GM23338 (cell line): ENCODE measurements around the gene GPX7. TPM values are rescaled to one million over a fixed set of nuclear protein-coding genes. Genes with fewer than 3 reads are reported as not detected.

Source experiments
- ATAC-seq: fragments of 200-7000 bp; cut with Tn5 transposase; 3 replicates; pipeline ENCODE4 v1.9.1; 2020
- DNase-seq: peaks from one replicate; pipeline ENCODE4 v3.0.0-alpha.2; 2015; ENCODE audit warnings: low spot score
- H2AFZ ChIP-seq: fragments of 200-600 bp; sonication (generic); 2 replicates; pipeline ENCODE4 v1.8.0; 2016; ENCODE audit warnings: antibody characterized with exemption, mild to moderate bottlenecking, moderate library complexity
- H3F3A ChIP-seq: fragments of 200-600 bp; sonication (generic); replicated peaks from 2 replicates; pipeline ENCODE4 v1.8.0; 2017; ENCODE audit warnings: antibody characterized with exemption, mixed run types, low read depth
- H3K27ac ChIP-seq: fragments of 200-600 bp; sonication (generic); 2 replicates; pipeline ENCODE4 v1.6.1; 2016; ENCODE audit warnings: low read depth
- H3K27me3 ChIP-seq: fragments of 200-600 bp; sonication (generic); 2 replicates; pipeline ENCODE4 v1.8.0; 2016; ENCODE audit warnings: mild to moderate bottlenecking, mixed run types, moderate library complexity; ENCODE audit not compliant: insufficient read depth
- H3K36me3 ChIP-seq: fragments of 200-600 bp; sonication (generic); 2 replicates; pipeline ENCODE4 v1.8.0; 2016; ENCODE audit warnings: mild to moderate bottlenecking; ENCODE audit not compliant: insufficient read depth
- H3K4me1 ChIP-seq: fragments of 200-600 bp; sonication (generic); 2 replicates; pipeline ENCODE4 v1.8.0; 2016; ENCODE audit warnings: mild to moderate bottlenecking, moderate library complexity; ENCODE audit not compliant: insufficient read depth
- H3K4me2 ChIP-seq: fragments of 200-600 bp; sonication (generic); 2 replicates; pipeline ENCODE4 v1.7.1; 2017; ENCODE audit warnings: mixed run types
- H3K4me3 ChIP-seq: fragments of 200-600 bp; sonication (generic); 2 replicates; pipeline ENCODE4 v1.6.1; 2016; ENCODE audit warnings: mixed run types
- H3K79me2 ChIP-seq: fragments of 200-600 bp; sonication (generic); replicated peaks from 2 replicates; pipeline ENCODE4 v1.8.0; 2017; ENCODE audit warnings: mild to moderate bottlenecking; ENCODE audit not compliant: insufficient read depth
- H3K9me2 ChIP-seq: fragments of 200-600 bp; sonication (generic); 2 replicates; pipeline ENCODE4 v1.8.0; 2017; ENCODE audit not compliant: insufficient read depth
- H4K20me1 ChIP-seq: fragments of 200-600 bp; sonication (generic); replicated peaks from 2 replicates; pipeline ENCODE4 v1.8.0; 2017; ENCODE audit warnings: mild to moderate bottlenecking; ENCODE audit not compliant: insufficient read depth
- H3K27ac Mint-ChIP-seq: 2 replicates; pipeline ENCODE4 v1.8.0; 2020; ENCODE audit warnings: inconsistent platforms, mild to moderate bottlenecking, moderate library complexity, mixed read lengths
- H3K27me3 Mint-ChIP-seq: 3 replicates; pipeline ENCODE4 v1.8.0; 2022; ENCODE audit warnings: low read depth, mild to moderate bottlenecking, moderate library complexity, mixed read lengths, inconsistent platforms; ENCODE audit not compliant: insufficient read depth, poor library complexity
- H3K36me3 Mint-ChIP-seq: 3 replicates; pipeline ENCODE4 v1.8.0; 2021; ENCODE audit warnings: low read depth, mild to moderate bottlenecking, inconsistent platforms, moderate library complexity, mixed read lengths
- H3K4me1 Mint-ChIP-seq: 3 replicates; pipeline ENCODE4 v1.8.0; 2020; ENCODE audit warnings: mild to moderate bottlenecking, inconsistent platforms, mixed read lengths
- H3K4me3 Mint-ChIP-seq: 3 replicates; pipeline ENCODE4 v1.8.0; 2021; ENCODE audit warnings: moderate library complexity, mild to moderate bottlenecking, inconsistent platforms, mixed read lengths
- H3K9me3 Mint-ChIP-seq: 3 replicates; pipeline ENCODE4 v1.8.0; 2020; ENCODE audit warnings: moderate library complexity, mild to moderate bottlenecking, inconsistent platforms, mixed read lengths
- CREB1 ChIP-seq: fragments of 250-450 bp; sonication (Bioruptor Pico); IDR thresholded peaks from 2 replicates; pipeline ENCODE4 v1.5.0; 2020; ENCODE audit warnings: low read depth, mild to moderate bottlenecking, moderate library complexity
- JUNB ChIP-seq: IDR thresholded peaks from one replicate; pipeline ENCODE4 v1.6.1; 2016; ENCODE audit warnings: antibody characterized with exemption; ENCODE audit not compliant: unreplicated experiment
- STAT1 ChIP-seq: IDR thresholded peaks from one replicate; pipeline ENCODE4 v1.6.1; 2016; ENCODE audit warnings: antibody characterized with exemption; ENCODE audit not compliant: unreplicated experiment
- ZNF114 ChIP-seq: fragments of 250-450 bp; sonication (Bioruptor Pico); IDR thresholded peaks from 2 replicates; pipeline ENCODE4 v1.5.0; 2020; ENCODE audit warnings: mild to moderate bottlenecking, moderate library complexity
- ZNF331 ChIP-seq: fragments of 250-450 bp; sonication (Bioruptor Pico); IDR thresholded peaks from 2 replicates; pipeline ENCODE4 v1.5.0; 2020; ENCODE audit warnings: low read depth, mild to moderate bottlenecking, moderate library complexity
- polyA plus RNA-seq: library from polyadenylated mRNA; unstranded; fragments of >200 nt; fragmentation: Nextera tagmentation; extraction: Ambion mirVana; gene quantifications from 2 replicates; pipeline ENCODE4 v1.2.1, GENCODE V29; 2016
- total RNA-seq: library from RNA; depleted of rRNA; stranded (reverse); fragments of >200 nt; shearing (Covaris generic); gene quantifications from 2 replicates; pipeline ENCODE4 v1.2.3, GENCODE V29; 2014
- TF ChIP-seq, protein P1 (sequence below): IDR thresholded peaks from one replicate; pipeline ENCODE4 v1.6.1; 2018; ENCODE audit warnings: antibody characterized with exemption; ENCODE audit not compliant: unreplicated experiment
- TF ChIP-seq, protein P2 (sequence below): fragments of 250-450 bp; sonication (Bioruptor Pico); IDR thresholded peaks from 2 replicates; pipeline ENCODE4 v1.5.0; 2020; ENCODE audit warnings: mild to moderate bottlenecking, moderate library complexity

Gene GPX7
- total and polyA plus RNA-seq, 2 experiments from 2014 or later, result 12.8 to 20.9 TPM

DNA sequence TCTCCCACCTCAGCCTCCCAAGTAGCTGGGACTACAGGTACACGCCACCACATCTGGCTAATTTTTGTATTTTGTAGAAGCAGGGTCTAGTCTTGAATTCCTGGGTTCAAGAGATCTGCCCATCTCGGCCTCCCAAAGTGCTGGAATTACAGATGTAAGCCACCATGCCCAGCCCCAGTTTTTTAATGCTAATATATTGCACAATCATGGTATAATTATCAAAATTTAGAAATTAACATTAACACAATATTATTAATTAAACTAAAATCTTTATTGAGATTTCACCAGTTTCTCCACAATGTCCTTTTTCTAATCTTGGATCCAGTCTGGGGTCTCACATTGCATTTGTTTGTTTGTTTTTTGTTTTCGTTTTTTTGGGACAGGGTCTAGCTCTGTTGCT is 21.9 kb upstream of the GPX7 start:
- Histone ChIP-seq H3F3A (no peaks in the 10 kb centered on the region), H3K4me3 (no peak overlapping the region), H3K4me1 (no peaks in the 10 kb centered on the region), H3K36me3 (no peaks in the 10 kb centered on the region), H3K27me3 (no peaks in the 10 kb centered on the region), H3K27ac (no peak overlapping the region), H3K9me2 (no peaks in the 10 kb centered on the region), H2AFZ (no peak overlapping the region), H4K20me1 (no peaks in the 10 kb centered on the region; the same call in 1 of the 2 replicates), H3K4me2 (no peak overlapping the region), H3K79me2 (no peaks in the 10 kb centered on the region)
- no peaks in the 10 kb centered on the region for H3K36me3 Mint-ChIP-seq
- no peak overlapping the region for H3K4me3 Mint-ChIP-seq
- TF ChIP-seq JUNB, result no peak
- TF ChIP-seq, protein P1, sequence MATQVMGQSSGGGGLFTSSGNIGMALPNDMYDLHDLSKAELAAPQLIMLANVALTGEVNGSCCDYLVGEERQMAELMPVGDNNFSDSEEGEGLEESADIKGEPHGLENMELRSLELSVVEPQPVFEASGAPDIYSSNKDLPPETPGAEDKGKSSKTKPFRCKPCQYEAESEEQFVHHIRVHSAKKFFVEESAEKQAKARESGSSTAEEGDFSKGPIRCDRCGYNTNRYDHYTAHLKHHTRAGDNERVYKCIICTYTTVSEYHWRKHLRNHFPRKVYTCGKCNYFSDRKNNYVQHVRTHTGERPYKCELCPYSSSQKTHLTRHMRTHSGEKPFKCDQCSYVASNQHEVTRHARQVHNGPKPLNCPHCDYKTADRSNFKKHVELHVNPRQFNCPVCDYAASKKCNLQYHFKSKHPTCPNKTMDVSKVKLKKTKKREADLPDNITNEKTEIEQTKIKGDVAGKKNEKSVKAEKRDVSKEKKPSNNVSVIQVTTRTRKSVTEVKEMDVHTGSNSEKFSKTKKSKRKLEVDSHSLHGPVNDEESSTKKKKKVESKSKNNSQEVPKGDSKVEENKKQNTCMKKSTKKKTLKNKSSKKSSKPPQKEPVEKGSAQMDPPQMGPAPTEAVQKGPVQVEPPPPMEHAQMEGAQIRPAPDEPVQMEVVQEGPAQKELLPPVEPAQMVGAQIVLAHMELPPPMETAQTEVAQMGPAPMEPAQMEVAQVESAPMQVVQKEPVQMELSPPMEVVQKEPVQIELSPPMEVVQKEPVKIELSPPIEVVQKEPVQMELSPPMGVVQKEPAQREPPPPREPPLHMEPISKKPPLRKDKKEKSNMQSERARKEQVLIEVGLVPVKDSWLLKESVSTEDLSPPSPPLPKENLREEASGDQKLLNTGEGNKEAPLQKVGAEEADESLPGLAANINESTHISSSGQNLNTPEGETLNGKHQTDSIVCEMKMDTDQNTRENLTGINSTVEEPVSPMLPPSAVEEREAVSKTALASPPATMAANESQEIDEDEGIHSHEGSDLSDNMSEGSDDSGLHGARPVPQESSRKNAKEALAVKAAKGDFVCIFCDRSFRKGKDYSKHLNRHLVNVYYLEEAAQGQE, result no peak
- TF ChIP-seq STAT1, result no peak
- no peaks in the 10 kb centered on the region for H3K27me3 Mint-ChIP-seq
- no peak for DNase-seq
- H3K9me3 Mint-ChIP-seq, result no peaks in the 10 kb centered on the region
- no peak overlapping the region for H3K27ac Mint-ChIP-seq
- ATAC-seq, result no peak
- H3K4me1 Mint-ChIP-seq, result no peaks in the 10 kb centered on the region

DNA sequence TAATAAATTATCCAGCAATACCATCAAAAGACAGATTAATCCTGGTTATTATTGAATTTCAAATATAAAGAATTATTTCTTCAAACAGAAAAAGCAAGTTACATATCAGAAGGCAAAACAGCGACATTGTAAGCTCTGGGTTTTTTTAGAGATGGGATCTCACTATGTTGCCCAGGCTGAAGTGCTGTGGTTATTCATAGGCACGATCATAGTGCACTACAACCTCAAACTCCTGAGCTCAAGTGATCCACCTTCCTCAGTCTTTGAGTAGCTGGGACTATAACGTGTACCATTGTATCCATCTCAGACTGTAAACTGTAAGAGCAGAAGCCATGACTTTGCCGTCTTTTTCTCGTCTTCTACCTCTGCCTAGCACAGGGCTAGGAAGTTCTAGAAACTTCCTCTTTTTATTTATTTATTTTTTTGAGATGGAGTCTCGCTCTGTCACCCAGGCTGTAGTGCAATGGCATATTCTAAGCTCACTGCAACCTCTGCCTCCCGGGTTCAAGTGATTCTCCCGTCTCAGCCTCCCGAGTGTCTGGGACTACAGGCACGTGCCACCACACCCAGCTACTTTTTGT is 20.0 kb upstream of the GPX7 start:
- peaks cover 4% of the 10 kb centered on the region; the same call in 1 of the 3 replicates for H3K4me1 Mint-ChIP-seq
- H3K27ac Mint-ChIP-seq, result no peak overlapping the region
- no peak for DNase-seq
- H3K27ac ChIP-seq, result no peak overlapping the region
- no peak overlapping the region for H2AFZ ChIP-seq
- H3K9me3 Mint-ChIP-seq, result no peaks in the 10 kb centered on the region
- peaks cover 1% of the 10 kb centered on the region for H3K27me3 Mint-ChIP-seq
- H3K27me3 ChIP-seq, result no peaks in the 10 kb centered on the region
- no peaks in the 10 kb centered on the region for H3K4me1 ChIP-seq
- no peak for ATAC-seq
- no peaks in the 10 kb centered on the region for H3K9me2 ChIP-seq
- H3K36me3 ChIP-seq, result no peaks in the 10 kb centered on the region
- TF ChIP-seq ZNF331, result no peak
- TF ChIP-seq ZNF114 (CRISPR knock-in tag), result no peak
- TF ChIP-seq, protein P2, sequence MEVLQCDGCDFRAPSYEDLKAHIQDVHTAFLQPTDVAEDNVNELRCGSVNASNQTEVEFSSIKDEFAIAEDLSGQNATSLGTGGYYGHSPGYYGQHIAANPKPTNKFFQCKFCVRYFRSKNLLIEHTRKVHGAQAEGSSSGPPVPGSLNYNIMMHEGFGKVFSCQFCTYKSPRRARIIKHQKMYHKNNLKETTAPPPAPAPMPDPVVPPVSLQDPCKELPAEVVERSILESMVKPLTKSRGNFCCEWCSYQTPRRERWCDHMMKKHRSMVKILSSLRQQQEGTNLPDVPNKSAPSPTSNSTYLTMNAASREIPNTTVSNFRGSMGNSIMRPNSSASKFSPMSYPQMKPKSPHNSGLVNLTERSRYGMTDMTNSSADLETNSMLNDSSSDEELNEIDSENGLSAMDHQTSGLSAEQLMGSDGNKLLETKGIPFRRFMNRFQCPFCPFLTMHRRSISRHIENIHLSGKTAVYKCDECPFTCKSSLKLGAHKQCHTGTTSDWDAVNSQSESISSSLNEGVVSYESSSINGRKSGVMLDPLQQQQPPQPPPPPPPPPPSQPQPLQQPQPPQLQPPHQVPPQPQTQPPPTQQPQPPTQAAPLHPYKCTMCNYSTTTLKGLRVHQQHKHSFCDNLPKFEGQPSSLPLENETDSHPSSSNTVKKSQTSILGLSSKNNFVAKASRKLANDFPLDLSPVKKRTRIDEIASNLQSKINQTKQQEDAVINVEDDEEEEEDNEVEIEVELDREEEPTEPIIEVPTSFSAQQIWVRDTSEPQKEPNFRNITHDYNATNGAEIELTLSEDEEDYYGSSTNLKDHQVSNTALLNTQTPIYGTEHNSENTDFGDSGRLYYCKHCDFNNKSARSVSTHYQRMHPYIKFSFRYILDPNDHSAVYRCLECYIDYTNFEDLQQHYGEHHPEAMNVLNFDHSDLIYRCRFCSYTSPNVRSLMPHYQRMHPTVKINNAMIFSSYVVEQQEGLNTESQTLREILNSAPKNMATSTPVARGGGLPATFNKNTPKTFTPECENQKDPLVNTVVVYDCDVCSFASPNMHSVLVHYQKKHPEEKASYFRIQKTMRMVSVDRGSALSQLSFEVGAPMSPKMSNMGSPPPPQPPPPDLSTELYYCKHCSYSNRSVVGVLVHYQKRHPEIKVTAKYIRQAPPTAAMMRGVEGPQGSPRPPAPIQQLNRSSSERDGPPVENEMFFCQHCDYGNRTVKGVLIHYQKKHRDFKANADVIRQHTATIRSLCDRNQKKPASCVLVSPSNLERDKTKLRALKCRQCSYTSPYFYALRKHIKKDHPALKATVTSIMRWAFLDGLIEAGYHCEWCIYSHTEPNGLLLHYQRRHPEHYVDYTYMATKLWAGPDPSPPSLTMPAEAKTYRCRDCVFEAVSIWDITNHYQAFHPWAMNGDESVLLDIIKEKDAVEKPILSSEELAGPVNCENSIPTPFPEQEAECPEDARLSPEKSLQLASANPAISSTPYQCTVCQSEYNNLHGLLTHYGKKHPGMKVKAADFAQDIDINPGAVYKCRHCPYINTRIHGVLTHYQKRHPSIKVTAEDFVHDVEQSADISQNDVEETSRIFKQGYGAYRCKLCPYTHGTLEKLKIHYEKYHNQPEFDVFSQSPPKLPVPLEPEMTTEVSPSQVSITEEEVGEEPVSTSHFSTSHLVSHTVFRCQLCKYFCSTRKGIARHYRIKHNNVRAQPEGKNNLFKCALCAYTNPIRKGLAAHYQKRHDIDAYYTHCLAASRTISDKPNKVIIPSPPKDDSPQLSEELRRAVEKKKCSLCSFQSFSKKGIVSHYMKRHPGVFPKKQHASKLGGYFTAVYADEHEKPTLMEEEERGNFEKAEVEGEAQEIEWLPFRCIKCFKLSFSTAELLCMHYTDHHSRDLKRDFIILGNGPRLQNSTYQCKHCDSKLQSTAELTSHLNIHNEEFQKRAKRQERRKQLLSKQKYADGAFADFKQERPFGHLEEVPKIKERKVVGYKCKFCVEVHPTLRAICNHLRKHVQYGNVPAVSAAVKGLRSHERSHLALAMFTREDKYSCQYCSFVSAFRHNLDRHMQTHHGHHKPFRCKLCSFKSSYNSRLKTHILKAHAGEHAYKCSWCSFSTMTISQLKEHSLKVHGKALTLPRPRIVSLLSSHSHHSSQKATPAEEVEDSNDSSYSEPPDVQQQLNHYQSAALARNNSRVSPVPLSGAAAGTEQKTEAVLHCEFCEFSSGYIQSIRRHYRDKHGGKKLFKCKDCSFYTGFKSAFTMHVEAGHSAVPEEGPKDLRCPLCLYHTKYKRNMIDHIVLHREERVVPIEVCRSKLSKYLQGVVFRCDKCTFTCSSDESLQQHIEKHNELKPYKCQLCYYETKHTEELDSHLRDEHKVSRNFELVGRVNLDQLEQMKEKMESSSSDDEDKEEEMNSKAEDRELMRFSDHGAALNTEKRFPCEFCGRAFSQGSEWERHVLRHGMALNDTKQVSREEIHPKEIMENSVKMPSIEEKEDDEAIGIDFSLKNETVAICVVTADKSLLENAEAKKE, result no peak
- TF ChIP-seq, protein P1, result no peak
- TF ChIP-seq CREB1, result no peak
- no peaks in the 10 kb centered on the region for H3F3A ChIP-seq
- H3K36me3 Mint-ChIP-seq, result no peaks in the 10 kb centered on the region
- no peak overlapping the region for H3K4me3 ChIP-seq
- H3K4me3 Mint-ChIP-seq, result no peak overlapping the region
- no peak overlapping the region for H3K4me2 ChIP-seq
- H3K79me2 ChIP-seq, result no peaks in the 10 kb centered on the region
- H4K20me1 ChIP-seq, result no peaks in the 10 kb centered on the region
